ENCODE results near the gene DLK1.
A peak's percentile ranks its signal among the peaks of the same experiment; 100 is the strongest.

The DLK1 gene

DNA sequence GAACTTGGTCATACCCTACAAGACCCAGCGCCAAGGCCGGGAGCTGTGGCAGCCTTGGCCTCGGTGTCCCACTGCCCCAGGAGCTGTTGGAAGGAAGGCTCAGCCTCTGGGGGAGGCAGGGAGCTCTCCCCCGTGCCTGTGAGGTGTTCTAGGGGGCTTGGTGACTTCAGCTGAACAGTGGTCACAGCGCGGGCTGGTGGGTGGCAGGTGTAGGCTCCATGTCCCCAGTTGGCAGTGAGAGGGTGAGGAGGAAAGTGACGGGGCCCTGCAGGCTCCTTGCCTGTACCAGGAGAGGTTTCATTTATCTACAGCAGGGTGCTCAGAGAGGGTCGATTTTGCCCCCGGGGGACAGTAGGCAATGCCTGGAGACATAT lies 47.5 kb downstream of the DLK1 start:
- TF ChIP-seq, protein P1, sequence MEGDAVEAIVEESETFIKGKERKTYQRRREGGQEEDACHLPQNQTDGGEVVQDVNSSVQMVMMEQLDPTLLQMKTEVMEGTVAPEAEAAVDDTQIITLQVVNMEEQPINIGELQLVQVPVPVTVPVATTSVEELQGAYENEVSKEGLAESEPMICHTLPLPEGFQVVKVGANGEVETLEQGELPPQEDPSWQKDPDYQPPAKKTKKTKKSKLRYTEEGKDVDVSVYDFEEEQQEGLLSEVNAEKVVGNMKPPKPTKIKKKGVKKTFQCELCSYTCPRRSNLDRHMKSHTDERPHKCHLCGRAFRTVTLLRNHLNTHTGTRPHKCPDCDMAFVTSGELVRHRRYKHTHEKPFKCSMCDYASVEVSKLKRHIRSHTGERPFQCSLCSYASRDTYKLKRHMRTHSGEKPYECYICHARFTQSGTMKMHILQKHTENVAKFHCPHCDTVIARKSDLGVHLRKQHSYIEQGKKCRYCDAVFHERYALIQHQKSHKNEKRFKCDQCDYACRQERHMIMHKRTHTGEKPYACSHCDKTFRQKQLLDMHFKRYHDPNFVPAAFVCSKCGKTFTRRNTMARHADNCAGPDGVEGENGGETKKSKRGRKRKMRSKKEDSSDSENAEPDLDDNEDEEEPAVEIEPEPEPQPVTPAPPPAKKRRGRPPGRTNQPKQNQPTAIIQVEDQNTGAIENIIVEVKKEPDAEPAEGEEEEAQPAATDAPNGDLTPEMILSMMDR (IDR thresholded peaks at IDR 0.05; ENCODE audit: low read depth, low read length): no peak
- H3K4me3 ChIP-seq (replicated peaks in 1 of 2; ENCODE audit: low read depth in 2 of 2, low read length in 2 of 2): no peak overlapping the region
- no peak for DNase-seq (ENCODE audit: low read depth in 2 of 2)

DNA sequence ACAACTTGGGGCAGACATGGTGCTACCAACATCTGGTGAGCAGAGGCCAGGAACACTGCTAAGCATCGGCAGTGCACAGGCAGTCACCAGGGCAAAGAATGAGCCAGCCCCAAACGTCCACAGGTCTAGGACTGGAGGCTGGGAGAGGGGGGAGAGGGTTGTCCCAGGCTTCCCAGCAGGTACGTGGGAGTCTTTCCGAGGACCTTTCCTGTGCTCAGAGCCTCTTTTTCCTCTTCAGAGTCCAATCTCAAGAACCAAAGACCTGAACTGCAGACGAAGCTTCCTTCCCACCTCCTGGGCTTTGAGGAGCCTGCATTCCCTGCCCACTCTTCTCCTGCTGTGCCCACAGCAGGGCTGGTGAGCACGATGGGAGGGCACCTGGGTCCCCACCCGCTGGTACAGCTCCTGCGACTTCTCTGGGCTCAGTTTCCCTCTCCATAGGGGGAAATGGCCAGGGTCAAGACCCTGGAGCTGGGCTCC lies 48.7 kb downstream of the DLK1 start:
- H3K4me3 ChIP-seq (replicated peaks in 1 of 2; ENCODE audit: low read depth in 2 of 2, low read length in 2 of 2): no peak overlapping the region
- TF ChIP-seq, protein P1 (IDR thresholded peaks at IDR 0.05; ENCODE audit: low read depth, low read length): no peak
- no peak for DNase-seq (ENCODE audit: low read depth in 2 of 2)

DNA sequence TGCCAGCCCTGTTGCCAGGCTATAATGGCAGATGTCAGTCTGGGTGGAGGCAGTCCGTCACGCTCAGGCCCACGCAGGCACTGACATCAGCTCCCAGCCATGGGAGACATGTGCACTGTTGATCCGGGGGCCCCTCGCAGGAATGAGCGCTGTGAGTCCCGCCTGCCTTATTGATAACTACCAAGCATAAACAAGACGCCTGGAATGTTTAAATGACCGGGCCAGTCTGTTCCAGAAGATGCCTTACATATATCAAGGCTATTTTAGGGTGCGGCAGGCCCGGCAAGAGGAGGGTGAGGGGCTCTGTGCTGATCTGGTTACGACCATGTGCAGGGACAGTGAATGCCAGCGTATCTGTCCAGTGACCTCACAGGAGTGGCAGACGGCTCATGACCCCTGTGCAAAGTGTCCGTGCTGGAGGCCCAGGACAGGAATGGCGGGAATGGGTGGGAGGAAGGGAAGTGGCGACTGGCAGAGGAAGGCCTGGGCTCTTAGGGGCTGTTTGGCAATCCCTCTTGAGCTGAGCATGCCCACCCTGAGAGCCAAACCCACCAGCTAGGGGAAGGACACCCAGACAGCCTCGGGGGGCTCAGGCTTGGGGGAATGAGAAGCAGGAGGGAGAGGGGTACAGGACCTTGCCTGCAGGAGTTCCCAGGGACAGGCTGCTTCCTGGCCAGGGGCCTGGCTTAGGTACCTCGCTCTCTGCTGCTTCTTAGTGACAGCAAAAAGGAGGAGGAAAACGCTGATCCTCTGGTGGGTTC lies 49.3 kb downstream of the DLK1 start:
- peak in 1 of 2 donors; percentile 10 for DNase-seq (ENCODE audit: low read depth in 2 of 2)
- TF ChIP-seq, protein P1 (IDR thresholded peaks at IDR 0.05; ENCODE audit: low read depth, low read length): no peak
- no peak overlapping the region for H3K4me3 ChIP-seq (replicated peaks in 1 of 2; ENCODE audit: low read depth in 2 of 2, low read length in 2 of 2)

DNA sequence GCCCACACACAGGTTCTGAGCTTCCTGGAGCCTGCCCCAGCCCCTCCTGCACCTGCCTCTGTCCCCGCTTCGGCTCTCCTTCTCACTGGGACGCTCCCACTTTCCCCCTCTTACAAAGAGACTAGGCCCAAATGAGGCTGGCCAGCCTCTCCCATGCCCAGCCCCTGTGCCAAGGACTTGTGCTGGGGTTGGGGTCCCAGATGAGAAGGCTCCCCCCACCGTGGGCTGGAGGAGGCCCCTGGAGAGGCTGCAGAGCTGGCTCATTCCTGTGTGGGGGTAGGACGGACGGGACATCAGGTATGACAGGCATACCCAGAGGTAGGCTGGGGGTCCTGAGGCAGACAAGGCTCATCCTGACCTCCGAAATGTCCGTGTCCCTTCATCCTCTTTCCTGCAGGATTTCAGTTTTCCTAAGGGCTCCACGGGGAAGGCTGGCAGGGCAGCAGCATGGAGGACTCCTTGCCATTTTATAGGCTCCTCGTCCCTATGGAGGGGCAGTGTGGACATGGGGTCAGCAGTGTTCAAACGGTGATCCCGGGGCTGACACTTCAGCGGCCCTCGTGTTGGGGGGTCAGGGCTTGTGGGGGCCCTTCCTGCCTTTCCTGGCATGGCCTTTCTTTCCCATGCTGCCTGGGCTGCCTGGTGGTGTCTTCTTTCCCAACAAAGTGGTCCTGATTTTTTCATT lies 50.1 kb downstream of the DLK1 start:
- TF ChIP-seq, protein P1 (IDR thresholded peaks at IDR 0.05; ENCODE audit: low read depth, low read length): no peak
- H3K4me3 ChIP-seq (replicated peaks in 1 of 2; ENCODE audit: low read depth in 2 of 2, low read length in 2 of 2): no peak overlapping the region
- no peak for DNase-seq (ENCODE audit: low read depth in 2 of 2)

DNA sequence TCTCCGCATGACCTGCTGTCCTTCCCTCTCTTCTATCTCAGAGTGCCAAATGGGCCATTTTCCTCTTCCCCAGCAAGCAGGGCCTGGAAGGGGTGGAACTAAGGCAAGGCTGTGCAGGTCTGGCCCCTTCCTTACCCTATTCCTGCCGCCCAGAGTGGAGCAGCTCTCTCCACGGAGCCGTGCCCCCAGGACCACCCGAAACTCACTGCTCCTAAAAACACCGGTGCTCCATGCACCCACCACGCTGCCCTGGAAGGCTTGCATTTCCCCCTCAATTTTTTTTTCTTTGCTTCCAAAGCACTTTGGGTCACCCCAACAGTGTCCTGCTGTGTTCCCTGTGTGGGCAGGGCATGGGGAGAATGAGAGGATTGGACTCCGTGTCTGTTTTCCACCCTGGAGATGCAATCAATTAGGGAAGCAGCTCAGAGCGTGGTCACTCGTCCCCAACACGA lies 50.7 kb downstream of the DLK1 start:
- TF ChIP-seq, protein P1 (IDR thresholded peaks at IDR 0.05; ENCODE audit: low read depth, low read length): no peak
- no peak overlapping the region for H3K4me3 ChIP-seq (replicated peaks in 1 of 2; ENCODE audit: low read depth in 2 of 2, low read length in 2 of 2)
- no peak for DNase-seq (ENCODE audit: low read depth in 2 of 2)

DNA sequence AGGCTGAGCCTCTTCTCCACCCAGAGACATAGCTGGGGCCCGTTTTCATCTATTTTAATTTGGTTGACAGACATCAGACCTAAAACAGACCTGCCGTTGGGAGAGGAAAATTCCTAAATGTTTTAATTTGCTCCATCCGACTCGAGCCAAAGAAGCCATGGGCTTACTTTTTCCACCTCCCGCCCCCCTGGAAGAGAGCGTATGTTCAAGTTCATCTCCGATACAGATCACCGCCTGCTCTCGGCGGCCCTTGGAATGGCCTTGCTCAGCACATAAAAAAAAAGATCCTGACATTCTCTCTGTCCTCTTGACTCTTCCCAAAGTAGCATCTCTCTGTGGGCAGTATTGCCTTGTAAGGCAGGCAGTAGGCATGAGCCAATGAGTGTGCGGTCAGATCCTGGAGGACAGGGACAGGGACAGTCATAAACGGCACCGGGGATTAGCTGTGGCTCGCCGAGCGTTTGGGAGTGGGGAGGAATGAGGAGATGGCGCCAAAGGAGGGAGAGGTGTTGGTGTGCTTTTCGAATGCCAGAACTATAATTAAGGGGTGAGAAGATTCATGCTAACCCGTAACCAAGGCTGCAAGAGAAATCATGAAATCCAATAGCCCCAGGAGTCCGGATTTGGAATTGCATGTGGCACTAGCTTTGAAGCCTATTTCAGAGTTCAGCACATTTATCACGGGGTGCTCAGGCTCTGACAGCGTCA lies 51.3 kb downstream of the DLK1 start:
- TF ChIP-seq, protein P1 (IDR thresholded peaks at IDR 0.05; ENCODE audit: low read depth, low read length): no peak
- DNase-seq (ENCODE audit: low read depth in 2 of 2): no peak
- no peak overlapping the region for H3K4me3 ChIP-seq (replicated peaks in 1 of 2; ENCODE audit: low read depth in 2 of 2, low read length in 2 of 2)

All from cardiac fibroblast (primary cell).